Measurements from ENCODE around the gene LRRC59.

- TF ChIP-seq POLR2AphosphoS5 (IDR thresholded peaks at IDR 0.05; ENCODE audit: low read depth, low read length), result no peak
- TF ChIP-seq SP1 (IDR thresholded peaks at IDR 0.05; ENCODE audit: low read depth, low read length), result no peak
- TF ChIP-seq JUND (IDR thresholded peaks at IDR 0.05; ENCODE audit: low read length), result no peak
- no peak for TF ChIP-seq BRCA1 (IDR thresholded peaks at IDR 0.05; ENCODE audit: low read depth, low read length)
- no peak for TF ChIP-seq SRF (IDR thresholded peaks at IDR 0.05; ENCODE audit: low read depth, low read length)
- TF ChIP-seq CTCF (IDR thresholded peaks at IDR 0.05; ENCODE audit: control extremely low read depth in 1 of 3, insufficient read depth in 1 of 3, low read depth in 1 of 3, low read length in 3 of 3), result no peak
These were observed 21.3 kb downstream of the LRRC59 start for GRCh38 chr17:50375858-50376538.
